CD4-positive, alpha-beta T cell treated with Interleukin-17A for 4 hours (primary cell): ENCODE data around the gene B2M.
A peak's percentile ranks its signal among the peaks of the same experiment; 100 is the strongest.
"Not testable (repeated sequence)": the region's sequence is repeated elsewhere in the genome, so short reads cannot be mapped to it uniquely, and the experiment has no call there.

Experiments used
- DNase-seq: peaks from one replicate; pipeline ENCODE4 v3.0.0-alpha.2; 2020; ENCODE audit warnings: mixed read lengths

The B2M gene

DNA sequence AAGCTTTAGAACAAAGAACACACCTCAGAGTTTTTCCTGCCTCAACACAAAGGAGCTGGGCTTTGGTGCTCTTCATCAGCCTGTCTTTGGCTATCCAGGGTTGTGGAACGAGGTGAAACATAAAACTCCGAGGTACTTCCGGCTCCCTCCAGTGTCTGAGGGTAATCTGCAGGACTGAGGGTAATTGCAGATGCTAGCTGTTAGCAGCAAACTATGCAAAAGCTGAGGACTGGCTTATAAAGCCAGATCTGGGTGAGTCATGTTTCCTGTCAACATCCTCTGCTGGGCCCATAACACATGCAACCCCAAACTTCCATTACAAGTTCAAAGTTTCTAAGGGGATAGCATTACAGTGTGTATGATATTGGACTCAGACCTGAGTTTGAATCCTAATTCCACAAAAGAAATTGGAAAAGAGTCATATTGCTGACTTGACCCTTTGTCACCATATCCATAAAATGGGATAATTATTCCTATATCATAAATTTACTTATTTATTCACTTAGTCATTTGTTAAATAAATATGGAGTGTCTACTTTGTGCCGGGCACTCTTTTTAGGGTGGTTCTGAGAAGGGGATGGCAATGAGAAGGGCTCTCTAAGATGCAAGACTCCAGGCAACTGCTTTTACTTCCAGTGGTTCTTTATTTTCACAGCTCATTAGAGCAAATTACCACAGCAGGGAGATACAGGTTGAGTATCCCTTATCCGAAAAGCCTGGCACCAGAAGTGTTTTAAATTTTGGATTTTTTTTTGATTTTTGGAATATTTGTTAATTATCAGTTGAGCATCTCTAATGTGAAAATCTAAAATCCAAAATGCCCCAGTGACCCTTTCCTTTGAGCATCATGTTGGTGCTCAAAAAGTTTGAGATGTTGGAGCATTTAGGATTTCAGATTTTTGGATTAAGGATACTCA lies 15.5 kb downstream of the B2M start:
- DNase-seq, result peak; percentile 79

DNA sequence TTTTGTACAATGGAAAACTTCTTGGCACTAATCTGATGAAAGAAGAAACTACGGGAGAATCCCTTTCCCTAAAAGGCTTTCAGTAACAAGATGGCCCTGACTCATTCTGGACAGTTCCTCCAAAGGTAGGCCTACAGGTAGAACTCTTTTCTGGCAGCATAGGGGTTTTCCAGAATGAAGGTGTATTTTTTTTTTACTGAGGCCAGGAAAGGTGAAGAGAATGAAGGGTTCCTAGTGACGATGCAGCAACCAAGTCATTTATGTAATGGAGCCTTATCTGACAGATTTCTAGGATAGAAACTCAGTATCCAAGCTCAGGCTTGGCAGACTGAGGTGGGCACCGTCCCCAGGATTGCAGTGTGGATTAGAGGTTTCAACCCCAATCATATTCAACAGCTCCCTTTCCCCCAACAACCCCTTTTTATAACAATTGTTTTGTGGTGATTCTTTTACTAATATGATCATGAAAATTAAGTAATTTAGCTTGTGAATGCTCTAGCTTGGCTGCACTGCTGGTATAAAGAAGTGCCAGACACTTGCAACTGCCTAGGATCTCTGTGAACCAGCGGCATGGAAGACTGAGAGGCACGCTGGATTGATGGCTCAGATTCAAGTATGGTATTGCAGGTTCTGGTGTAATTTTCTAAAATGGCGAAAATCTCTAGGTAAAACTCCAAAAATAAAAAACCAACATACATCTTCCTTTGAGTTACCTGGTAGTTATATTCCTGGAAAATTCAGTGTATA lies 16.3 kb downstream of the B2M start:
- no peak for DNase-seq

DNA sequence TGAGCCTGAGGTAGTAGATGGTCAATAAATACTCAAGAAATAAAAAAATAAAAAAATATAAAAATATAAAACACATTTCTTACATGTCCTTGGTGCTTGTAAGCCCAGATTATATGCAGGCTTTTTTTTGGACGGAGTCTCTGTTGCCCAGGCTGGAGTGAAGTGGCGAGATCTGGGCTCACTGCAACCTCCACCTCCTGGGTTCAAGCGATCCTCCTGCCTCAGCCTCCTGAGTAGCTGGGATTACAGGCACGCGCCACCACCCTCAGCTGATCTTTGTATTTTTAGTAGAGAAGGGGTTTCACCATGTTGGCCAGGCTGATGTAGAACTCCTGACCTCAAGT lies 16.9 kb downstream of the B2M start:
- DNase-seq, result not testable (repeated sequence)

DNA sequence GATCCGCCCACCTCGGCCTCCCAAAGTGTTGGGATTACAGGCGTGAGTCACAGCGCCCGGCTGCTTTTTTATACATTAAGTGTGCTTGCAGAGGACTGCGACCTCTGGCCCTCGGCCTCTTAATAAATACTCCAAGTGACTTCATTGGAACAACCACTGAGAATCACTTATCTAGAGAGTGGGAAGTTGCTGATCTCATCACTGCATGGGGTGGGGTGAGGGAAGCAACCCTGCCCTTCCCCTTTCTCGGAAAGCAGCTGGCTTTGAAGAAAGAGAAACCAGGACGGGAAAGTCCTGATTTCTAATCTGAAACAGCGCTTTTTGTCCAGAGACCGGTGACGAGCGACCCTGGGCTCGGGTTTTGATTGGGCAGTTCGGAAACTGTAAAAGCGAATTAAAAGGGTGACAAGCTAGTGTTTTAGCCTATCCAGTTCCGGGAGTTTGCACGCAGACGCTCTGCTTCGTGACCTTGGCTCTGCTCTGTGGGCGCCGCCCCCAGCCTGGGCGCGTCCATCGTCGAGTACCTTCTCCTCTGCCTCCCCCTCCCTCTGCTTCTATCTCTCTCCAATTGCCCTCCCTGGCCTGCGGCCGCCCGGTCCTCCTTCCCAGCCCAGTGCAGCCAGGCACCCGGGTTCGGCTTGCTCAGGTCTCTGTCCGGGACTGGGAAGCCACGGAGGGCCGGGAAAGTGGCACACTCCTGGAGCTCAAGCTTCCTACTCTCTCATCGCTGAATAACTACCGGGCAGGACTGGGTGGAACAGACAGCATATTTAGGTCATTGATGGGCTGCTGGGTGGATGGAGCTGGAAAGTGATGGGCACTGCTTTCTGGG lies 17.5 kb downstream of the B2M start:
- DNase-seq, result peak; percentile 92

DNA sequence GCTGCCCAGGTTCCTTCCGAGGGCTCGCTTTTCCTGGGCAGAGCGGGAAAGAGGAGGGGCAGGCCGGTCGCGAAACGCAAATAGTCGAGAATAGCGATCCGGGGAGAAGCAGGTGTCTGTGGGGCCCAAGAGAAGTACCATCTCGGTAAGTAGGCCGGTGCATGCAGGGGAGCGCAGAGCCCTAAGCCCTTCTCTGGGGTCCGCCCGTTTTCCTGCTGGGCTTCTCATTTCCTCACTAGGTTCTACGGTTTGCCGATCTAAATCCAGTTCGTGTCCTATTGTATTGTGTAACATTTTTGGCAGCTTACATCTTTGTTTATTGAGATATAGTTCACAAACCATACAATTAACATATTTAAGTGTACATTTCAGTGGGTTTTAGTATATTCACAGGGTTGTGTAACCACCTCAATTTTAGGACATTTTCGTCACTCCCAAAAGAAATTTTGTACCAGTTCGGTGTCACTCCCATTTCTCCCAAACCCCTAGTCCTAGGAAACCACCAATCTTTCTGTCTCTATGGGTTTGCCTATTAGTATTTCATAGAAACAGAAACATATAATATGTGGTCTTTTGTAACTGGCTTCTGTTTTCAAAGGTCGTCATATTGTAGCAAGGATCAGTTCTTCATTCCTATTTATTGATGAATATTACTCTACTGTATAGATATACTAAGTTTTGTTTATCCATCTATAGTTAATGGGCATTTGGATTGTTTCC lies 18.3 kb downstream of the B2M start:
- DNase-seq, result peak; percentile 53

DNA sequence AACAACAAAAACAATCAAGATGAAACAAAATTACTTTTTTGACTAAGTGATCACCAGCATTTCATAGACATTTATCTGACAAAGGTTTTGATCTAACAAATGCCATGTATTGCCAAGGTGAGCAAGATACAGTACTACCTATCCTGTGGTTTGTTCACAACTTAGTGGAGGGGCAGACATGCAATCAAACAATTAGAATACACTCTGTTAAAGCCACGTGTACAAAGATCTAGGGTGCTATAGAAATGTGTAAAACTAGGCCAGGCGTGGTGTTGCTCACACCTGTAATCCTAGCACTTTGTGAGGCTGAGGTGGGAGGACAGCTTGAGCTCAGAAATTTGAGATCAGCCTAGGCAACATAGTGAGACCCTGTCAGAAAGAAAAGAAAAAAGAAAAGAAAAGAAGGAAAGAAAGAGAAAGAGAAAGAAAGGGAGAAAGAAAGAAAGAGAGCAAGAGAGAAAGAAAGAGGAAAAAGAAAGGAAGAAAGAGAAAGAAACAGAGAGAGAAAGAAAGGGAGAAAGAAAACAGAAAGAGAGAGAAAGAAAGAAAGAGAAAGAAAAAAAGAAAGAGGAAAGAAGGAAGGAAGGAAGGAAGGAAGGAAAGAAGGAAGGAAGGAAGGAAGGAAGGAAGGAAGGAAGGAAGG lies 23.6 kb downstream of the B2M start:
- DNase-seq, result no peak

DNA sequence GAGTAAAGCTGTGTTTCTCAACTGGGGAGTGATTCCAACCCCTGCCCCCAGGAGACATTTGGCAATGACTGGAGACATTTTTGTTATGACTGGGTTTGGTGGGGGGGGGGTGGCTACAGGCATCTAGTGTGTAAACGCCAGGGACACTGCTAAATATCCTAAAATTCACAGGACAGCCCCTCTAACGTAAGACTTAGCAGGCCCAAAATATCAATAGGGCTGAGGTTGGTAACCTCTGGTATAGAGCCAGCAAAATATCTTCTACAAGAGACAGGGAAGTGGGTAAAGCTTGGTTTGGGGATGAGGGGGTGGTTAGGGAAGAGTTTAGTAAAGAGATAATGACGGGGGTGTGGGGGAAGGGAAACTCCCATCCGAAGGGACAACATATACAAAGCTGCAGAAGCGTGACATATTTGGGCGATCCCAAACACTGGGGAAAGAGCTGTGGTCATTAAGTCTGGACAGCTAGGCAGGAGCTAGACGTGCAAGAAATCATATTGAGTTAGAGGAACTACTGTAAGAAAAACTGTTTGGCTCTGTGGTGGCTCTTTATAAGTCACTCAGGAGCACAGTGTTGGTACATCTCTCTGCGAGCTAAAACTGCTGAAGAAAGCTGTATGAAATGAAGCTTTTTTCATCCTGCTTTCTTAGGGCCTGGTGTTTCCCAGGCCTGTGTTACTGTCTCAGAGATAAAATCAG lies 24.3 kb downstream of the B2M start:
- DNase-seq, result peak; percentile 53

DNA sequence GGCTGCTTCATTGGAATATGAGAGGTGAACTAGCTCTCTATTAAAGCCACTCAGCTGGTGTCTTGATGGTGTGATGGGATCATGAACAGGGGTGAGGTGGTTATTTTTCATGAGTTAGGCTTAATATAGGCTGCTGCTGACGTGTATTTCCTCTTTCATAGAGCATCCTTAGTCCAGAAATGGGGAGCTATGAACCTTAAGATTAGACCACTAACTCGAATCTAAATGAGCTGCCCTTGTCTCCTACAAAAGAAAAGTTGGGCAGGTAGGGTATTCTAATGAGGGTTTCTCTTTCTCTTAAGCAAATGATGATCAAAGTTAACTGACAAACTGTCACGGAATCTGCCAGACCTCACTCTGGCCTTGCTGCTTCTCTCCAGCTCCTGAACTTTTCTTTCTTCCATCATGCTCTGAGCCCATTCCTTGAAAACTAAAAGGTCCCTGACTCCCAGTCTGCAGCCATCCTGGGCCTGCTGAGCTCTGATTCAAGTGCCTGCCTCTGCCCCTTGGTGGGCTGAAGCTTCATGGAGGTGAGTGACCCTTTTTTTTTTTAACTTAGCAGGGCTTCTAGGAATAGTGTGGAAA lies 25.0 kb downstream of the B2M start, which contains the start of gene TRIM69:
TSS of gene TRIM69 (plus strand) at position 348 of the 585 bp plus-strand sequence. CDS start at position 525, 177 bp downstream.
- peak; percentile 16 for DNase-seq

DNA sequence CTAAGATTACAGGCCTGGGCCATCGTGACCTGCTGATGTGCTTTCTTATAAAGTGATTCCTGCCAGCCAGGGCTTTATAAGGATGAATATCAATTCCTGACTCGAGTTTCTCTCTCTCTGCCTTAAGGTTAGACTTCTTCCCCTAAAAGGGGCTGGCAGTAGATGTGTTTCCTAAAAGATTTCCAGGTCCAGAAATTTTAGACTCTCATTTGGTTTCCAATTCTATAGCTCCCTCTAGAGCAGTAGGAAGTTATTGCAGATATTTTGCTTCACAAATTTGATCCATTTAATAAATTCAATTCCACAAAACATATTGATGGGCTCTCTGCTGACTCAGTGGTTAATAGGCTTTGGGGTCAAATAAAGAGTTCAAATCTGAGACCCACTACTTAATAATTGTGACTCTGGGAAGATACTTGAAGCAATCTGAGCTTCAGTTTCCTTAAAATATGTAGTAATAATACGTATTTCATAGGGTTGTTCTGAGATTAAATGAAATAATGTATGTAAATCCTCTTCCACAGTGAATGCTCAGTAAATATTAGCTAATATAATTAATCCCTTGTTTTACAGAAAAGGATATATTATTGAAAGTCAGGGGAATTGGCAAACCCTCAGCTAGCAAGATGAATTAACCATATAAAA lies 27.1 kb downstream of the B2M start:
- peak; percentile 24 for DNase-seq

DNA sequence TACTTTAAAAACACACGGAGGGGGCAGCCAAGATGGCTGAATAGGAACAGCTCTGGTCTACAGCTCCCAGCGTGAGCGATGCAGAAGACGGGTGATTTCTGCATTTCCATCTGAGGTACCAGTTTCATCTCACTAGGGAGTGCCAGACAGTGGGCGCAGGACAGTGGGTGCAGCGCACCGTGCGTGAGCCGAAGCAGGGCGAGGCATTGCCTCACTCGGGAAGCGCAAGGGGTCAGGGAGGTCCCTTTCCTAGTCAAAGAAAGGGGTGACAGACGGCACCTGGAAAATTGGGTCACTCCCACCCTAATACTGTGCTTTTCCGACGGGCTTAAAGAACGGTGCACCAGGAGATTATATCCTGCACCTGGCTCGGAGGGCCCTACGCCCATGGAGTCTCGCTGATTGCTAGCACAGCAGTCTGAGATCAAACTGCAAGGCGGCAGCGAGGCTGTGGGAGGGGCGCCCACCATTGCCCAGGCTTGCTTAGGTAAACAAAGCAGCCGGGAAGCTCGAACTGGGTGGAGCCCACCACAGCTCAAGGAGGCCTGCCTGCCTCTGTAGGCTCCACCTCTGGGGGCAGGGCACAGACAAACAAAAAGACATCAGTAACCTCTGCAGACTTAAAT lies 28.0 kb downstream of the B2M start:
- not testable (repeated sequence) for DNase-seq

DNA sequence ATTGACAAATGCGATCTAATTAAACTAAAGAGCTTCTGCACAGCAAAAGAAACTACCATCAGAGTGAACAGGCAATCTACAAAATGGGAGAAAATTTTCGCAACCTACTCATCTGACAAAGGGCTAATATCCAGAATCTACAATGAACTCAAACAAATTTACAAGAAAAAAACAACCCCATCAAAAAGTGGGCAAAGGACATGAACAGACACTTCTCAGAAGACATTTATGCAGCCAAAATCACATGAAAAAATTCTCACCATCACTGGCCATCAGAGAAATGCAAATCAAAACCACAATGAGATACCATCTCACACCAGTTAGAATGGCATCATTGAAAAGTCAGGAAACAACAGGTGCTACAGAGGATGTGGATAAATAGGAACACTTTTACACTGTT lies 32.1 kb downstream of the B2M start:
- DNase-seq, result not testable (repeated sequence)

DNA sequence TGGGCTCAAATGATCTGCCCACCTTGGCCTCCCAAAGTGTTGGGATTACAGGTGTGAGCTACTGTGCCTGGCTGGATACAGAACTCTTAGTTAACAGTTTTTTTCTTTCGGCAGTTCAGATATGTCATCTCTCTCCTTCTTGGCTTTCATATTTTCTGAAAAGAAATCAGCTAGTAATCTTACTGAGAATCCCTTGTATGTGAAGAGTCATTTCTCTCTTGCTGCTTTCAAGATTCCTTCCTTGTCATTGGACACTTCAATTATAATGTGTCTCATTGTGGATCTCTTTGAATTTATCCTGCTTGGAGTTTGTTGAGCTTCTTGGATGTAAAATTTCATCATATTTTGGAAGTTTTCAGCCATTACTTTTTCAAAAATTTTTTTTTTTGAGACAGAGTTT lies 42.0 kb downstream of the B2M start:
- DNase-seq, result no peak

DNA sequence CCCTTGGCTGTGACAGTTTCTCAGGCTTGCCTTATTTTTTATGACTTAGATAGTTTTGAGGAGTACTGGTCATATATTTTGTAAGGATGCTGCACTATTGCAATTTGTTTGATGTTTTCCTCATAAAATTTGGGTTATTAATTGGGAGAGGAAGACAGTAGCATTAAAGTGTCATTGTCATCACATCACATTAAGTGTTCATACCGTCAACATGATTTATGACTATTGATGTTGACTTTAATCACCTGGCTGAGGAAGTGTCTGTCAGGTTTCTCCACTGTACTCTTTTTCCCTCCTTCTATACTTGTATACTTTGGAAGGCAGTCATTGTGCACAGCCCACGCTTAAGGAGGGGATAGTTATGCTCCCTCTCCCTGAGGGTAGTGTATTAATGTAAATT lies 51.9 kb downstream of the B2M start:
- no peak for DNase-seq

DNA sequence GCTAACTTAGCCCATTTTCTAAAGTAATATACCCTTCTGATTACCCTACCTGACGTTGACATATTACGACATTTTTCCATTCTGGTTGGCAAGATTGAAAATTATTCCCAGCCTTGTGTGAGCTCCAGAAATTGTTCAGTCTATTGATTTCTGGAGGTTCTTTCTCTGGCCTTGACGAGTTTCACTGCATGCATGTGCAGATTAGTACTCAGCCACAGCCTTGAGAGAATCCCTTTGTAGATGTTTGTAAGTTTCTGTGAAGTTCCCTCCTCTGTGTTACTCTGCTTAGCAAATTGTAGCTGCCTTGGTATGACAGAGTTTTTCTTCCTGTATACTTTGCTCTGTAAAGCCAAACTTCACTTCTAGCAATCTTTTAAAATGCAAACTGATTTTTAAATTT lies 52.5 kb downstream of the B2M start:
- DNase-seq, result no peak

DNA sequence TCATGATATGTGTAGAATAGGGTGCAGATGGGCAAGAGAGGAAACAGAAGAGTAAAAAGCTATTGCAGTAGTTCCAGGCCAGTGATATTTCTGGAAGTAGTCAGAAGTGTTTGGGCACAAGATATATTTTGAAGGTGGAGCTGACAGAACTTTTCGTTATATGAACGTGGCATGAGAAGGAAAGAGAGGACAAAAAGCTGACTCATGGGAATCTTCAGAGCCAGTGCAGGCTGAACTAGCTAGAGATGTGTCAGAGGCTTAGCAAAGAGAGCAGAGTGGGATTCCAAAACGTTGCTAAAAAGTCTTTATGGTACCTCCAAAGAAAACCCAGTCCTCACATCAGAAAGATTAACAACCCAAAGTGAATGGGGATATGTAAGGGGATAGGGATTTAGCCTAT lies 53.7 kb downstream of the B2M start:
- DNase-seq, result no peak
